OCI-LY7 (cell line): Measurements from ENCODE around the gene RPS4Y1. TPM values are rescaled to one million over a fixed set of nuclear protein-coding genes. Genes with fewer than 3 reads are reported as not detected.

Source experiments
- small RNA-seq: library from RNA; depleted of rRNA; stranded (forward); fragments of <200 nt; gene quantifications from one replicate; pipeline ENCODE3, GENCODE V24; 2014
- total RNA-seq, 2 experiments: library from RNA; depleted of rRNA in 1 of 2; stranded (reverse); fragments of >200 nt in 1 of 2; shearing (Covaris generic) in 1 of 2; gene quantifications; 2 replicates each; pipeline ENCODE4 v1.2.3, GENCODE V29; 2014 to 2022

The RPS4Y1 gene
- total RNA-seq, 2 experiments from 2014 or later, result 196 to 283 TPM

Small RNA genes lying within 50 kb of the gene (small RNA-seq; reads per million reads assigned to genes)
- gene TOMM22P2, result not detected

Other genes starting within 250 kb of the RPS4Y1 start
- not detected in 2 replicates for gene SRY, start 53.9 kb upstream of the RPS4Y1 start, total RNA-seq (2014; rRNA removed; shearing (Covaris generic))
- not detected in 2 replicates for gene SRY, start 53.9 kb upstream of the RPS4Y1 start, total RNA-seq (2022)
- 10.7 and 20.5 TPM in 2 replicates for gene ZFY, start 93.8 kb downstream of the RPS4Y1 start, total RNA-seq (2014; rRNA removed; shearing (Covaris generic))
- gene ZFY, start 93.8 kb downstream of the RPS4Y1 start, total RNA-seq (2022), result 16.5 and 22.9 TPM in 2 replicates